GM18507 (cell line): ENCODE data around the gene RPH3AL.

Experiments
- DNase-seq: peaks from one replicate; pipeline ENCODE4 v3.0.0; 2011; ENCODE audit warnings: low read depth; ENCODE audit not compliant: insufficient read length; ENCODE audit errors: extremely low spot score
- FAIRE-seq: peaks from 2 replicates; lab custom pipeline; 2011; peaks lifted over from hg19 to GRCh38; lab: Jason Lieb, UNC

The RPH3AL gene

GRCh38 chr17:290121-290521 lies 62.5 kb downstream of the RPH3AL start:
- DNase-seq (no peak), FAIRE-seq (no peak)

GRCh38 chr17:289409-289808 lies 63.2 kb downstream of the RPH3AL start:
- DNase-seq (no peak), FAIRE-seq (no peak)

- DNase-seq (no peak), FAIRE-seq (no peak)
Observed at GRCh38 chr17:288802-289356, 63.7 kb downstream of the RPH3AL start.

- FAIRE-seq = no peak
- DNase-seq = no peak
Observed at GRCh38 chr17:286571-286970, 66.0 kb downstream of the RPH3AL start.

GRCh38 chr17:285751-286422 lies 66.7 kb downstream of the RPH3AL start:
- FAIRE-seq (no peak), DNase-seq (no peak)

GRCh38 chr17:284676-285355 lies 67.8 kb downstream of the RPH3AL start:
- FAIRE-seq = no peak
- DNase-seq = no peak

GRCh38 chr17:283911-284675 lies 68.5 kb downstream of the RPH3AL start:
- no peak for FAIRE-seq
- DNase-seq = no peak

GRCh38 chr17:282912-283882 lies 69.4 kb downstream of the RPH3AL start:
- DNase-seq (no peak), FAIRE-seq (no peak)

- DNase-seq (no peak), FAIRE-seq (no peak)
Observed at GRCh38 chr17:282000-282911, 70.4 kb downstream of the RPH3AL start.

GRCh38 chr17:281365-281999 lies 71.1 kb downstream of the RPH3AL start:
- DNase-seq (no peak), FAIRE-seq (no peak)

GRCh38 chr17:280901-281300 lies 71.7 kb downstream of the RPH3AL start:
- FAIRE-seq = no peak
- DNase-seq = no peak

- FAIRE-seq = no peak
- no peak for DNase-seq
Observed at GRCh38 chr17:280216-280615, 72.4 kb downstream of the RPH3AL start.

GRCh38 chr17:279776-280175 lies 72.8 kb downstream of the RPH3AL start:
- FAIRE-seq = no peak

GRCh38 chr17:279331-279730 lies 73.3 kb downstream of the RPH3AL start:
- FAIRE-seq (no peak), DNase-seq (no peak)

More at GRCh38 chr17:279776-280175, 72.8 kb downstream of the RPH3AL start:
- DNase-seq = no peak

- no peak for DNase-seq
- no peak for FAIRE-seq
Observed at GRCh38 chr17:278676-279059, 73.9 kb downstream of the RPH3AL start.

- no peak for FAIRE-seq
- no peak for DNase-seq
Observed at GRCh38 chr17:278055-278675, 74.4 kb downstream of the RPH3AL start.

- no peak for DNase-seq
- no peak for FAIRE-seq
Observed at GRCh38 chr17:274902-275301, 77.7 kb downstream of the RPH3AL start.
